GM23338 (cell line): Measurements from ENCODE around the gene CDAN1. TPM values are rescaled to one million over a fixed set of nuclear protein-coding genes. Genes with fewer than 3 reads are reported as not detected.
A peak's percentile ranks its signal among the peaks of the same experiment; 100 is the strongest.

ENCODE experiments used
- ATAC-seq: fragments of 200-7000 bp; cut with Tn5 transposase; 3 replicates; pipeline ENCODE4 v1.9.1; 2020
- DNase-seq: peaks from one replicate; pipeline ENCODE4 v3.0.0-alpha.2; 2015; ENCODE audit warnings: low spot score
- H2AFZ ChIP-seq: fragments of 200-600 bp; sonication (generic); 2 replicates; pipeline ENCODE4 v1.8.0; 2016; ENCODE audit warnings: antibody characterized with exemption, mild to moderate bottlenecking, moderate library complexity
- H3F3A ChIP-seq: fragments of 200-600 bp; sonication (generic); replicated peaks from 2 replicates; pipeline ENCODE4 v1.8.0; 2017; ENCODE audit warnings: antibody characterized with exemption, mixed run types, low read depth
- H3K27ac ChIP-seq: fragments of 200-600 bp; sonication (generic); 2 replicates; pipeline ENCODE4 v1.6.1; 2016; ENCODE audit warnings: low read depth
- H3K27me3 ChIP-seq: fragments of 200-600 bp; sonication (generic); 2 replicates; pipeline ENCODE4 v1.8.0; 2016; ENCODE audit warnings: mild to moderate bottlenecking, mixed run types, moderate library complexity; ENCODE audit not compliant: insufficient read depth
- H3K36me3 ChIP-seq: fragments of 200-600 bp; sonication (generic); 2 replicates; pipeline ENCODE4 v1.8.0; 2016; ENCODE audit warnings: mild to moderate bottlenecking; ENCODE audit not compliant: insufficient read depth
- H3K4me1 ChIP-seq: fragments of 200-600 bp; sonication (generic); 2 replicates; pipeline ENCODE4 v1.8.0; 2016; ENCODE audit warnings: mild to moderate bottlenecking, moderate library complexity; ENCODE audit not compliant: insufficient read depth
- H3K4me2 ChIP-seq: fragments of 200-600 bp; sonication (generic); 2 replicates; pipeline ENCODE4 v1.7.1; 2017; ENCODE audit warnings: mixed run types
- H3K4me3 ChIP-seq: fragments of 200-600 bp; sonication (generic); 2 replicates; pipeline ENCODE4 v1.6.1; 2016; ENCODE audit warnings: mixed run types
- H3K79me2 ChIP-seq: fragments of 200-600 bp; sonication (generic); replicated peaks from 2 replicates; pipeline ENCODE4 v1.8.0; 2017; ENCODE audit warnings: mild to moderate bottlenecking; ENCODE audit not compliant: insufficient read depth
- H3K9me2 ChIP-seq: fragments of 200-600 bp; sonication (generic); 2 replicates; pipeline ENCODE4 v1.8.0; 2017; ENCODE audit not compliant: insufficient read depth
- H4K20me1 ChIP-seq: fragments of 200-600 bp; sonication (generic); replicated peaks from 2 replicates; pipeline ENCODE4 v1.8.0; 2017; ENCODE audit warnings: mild to moderate bottlenecking; ENCODE audit not compliant: insufficient read depth
- H3K27ac Mint-ChIP-seq: 2 replicates; pipeline ENCODE4 v1.8.0; 2020; ENCODE audit warnings: inconsistent platforms, mild to moderate bottlenecking, moderate library complexity, mixed read lengths
- H3K27me3 Mint-ChIP-seq: 3 replicates; pipeline ENCODE4 v1.8.0; 2022; ENCODE audit warnings: low read depth, mild to moderate bottlenecking, moderate library complexity, mixed read lengths, inconsistent platforms; ENCODE audit not compliant: insufficient read depth, poor library complexity
- H3K36me3 Mint-ChIP-seq: 3 replicates; pipeline ENCODE4 v1.8.0; 2021; ENCODE audit warnings: low read depth, mild to moderate bottlenecking, inconsistent platforms, moderate library complexity, mixed read lengths
- H3K4me1 Mint-ChIP-seq: 3 replicates; pipeline ENCODE4 v1.8.0; 2020; ENCODE audit warnings: mild to moderate bottlenecking, inconsistent platforms, mixed read lengths
- H3K4me3 Mint-ChIP-seq: 3 replicates; pipeline ENCODE4 v1.8.0; 2021; ENCODE audit warnings: moderate library complexity, mild to moderate bottlenecking, inconsistent platforms, mixed read lengths
- H3K9me3 Mint-ChIP-seq: 3 replicates; pipeline ENCODE4 v1.8.0; 2020; ENCODE audit warnings: moderate library complexity, mild to moderate bottlenecking, inconsistent platforms, mixed read lengths
- JUNB ChIP-seq: IDR thresholded peaks from one replicate; pipeline ENCODE4 v1.6.1; 2016; ENCODE audit warnings: antibody characterized with exemption; ENCODE audit not compliant: unreplicated experiment
- POLR2AphosphoS5 ChIP-seq: IDR thresholded peaks from 2 replicates; pipeline ENCODE4 v1.6.1; 2016; ENCODE audit warnings: antibody characterized with exemption, low read depth
- STAT1 ChIP-seq: IDR thresholded peaks from one replicate; pipeline ENCODE4 v1.6.1; 2016; ENCODE audit warnings: antibody characterized with exemption; ENCODE audit not compliant: unreplicated experiment
- polyA plus RNA-seq: library from polyadenylated mRNA; unstranded; fragments of >200 nt; fragmentation: Nextera tagmentation; extraction: Ambion mirVana; gene quantifications from 2 replicates; pipeline ENCODE4 v1.2.1, GENCODE V29; 2016
- total RNA-seq: library from RNA; depleted of rRNA; stranded (reverse); fragments of >200 nt; shearing (Covaris generic); gene quantifications from 2 replicates; pipeline ENCODE4 v1.2.3, GENCODE V29; 2014
- TF ChIP-seq, protein P1 (sequence below): fragments of 250-450 bp; sonication (Bioruptor Pico); IDR thresholded peaks from 2 replicates; pipeline ENCODE4 v1.5.0; 2020; ENCODE audit warnings: mild to moderate bottlenecking, moderate library complexity
- TF ChIP-seq, protein P2 (sequence below), 2 experiments: fragments of 200-600 bp in 1 of 2; sonication (generic) in 1 of 2; conservative IDR thresholded peaks; 2 replicates each; pipeline versions ENCODE4 v1.5.1 to v1.6.1; 2016 to 2017; ENCODE audit warnings: antibody characterized with exemption in 2 of 2, low read depth in 2 of 2, mild to moderate bottlenecking in 2 of 2, moderate library complexity in 1 of 2

CDAN1 gene
- total and polyA plus RNA-seq, 2 experiments from 2014 or later, result 6.0 to 14.7 TPM

DNA sequence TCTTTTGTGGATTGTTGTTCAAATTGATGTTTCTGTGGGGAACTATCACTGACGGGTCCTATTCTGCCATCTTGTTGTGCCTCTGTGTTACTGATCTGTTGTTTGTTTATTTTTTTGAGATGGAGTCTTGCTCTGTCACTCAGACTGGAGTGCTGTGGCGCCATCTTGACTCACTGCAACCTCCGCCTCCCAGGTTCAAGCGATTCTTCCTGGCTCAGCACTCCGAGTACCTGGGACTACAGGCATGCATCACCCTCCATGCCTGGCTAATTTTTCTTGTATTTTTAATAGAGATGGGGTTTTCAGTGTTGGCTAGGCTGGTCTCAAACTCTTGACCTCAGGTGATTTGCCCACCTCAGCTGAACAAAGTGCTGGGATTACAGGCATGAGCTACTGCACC, 31.6 kb downstream of the CDAN1 start (continued):
- TF ChIP-seq, protein P1, sequence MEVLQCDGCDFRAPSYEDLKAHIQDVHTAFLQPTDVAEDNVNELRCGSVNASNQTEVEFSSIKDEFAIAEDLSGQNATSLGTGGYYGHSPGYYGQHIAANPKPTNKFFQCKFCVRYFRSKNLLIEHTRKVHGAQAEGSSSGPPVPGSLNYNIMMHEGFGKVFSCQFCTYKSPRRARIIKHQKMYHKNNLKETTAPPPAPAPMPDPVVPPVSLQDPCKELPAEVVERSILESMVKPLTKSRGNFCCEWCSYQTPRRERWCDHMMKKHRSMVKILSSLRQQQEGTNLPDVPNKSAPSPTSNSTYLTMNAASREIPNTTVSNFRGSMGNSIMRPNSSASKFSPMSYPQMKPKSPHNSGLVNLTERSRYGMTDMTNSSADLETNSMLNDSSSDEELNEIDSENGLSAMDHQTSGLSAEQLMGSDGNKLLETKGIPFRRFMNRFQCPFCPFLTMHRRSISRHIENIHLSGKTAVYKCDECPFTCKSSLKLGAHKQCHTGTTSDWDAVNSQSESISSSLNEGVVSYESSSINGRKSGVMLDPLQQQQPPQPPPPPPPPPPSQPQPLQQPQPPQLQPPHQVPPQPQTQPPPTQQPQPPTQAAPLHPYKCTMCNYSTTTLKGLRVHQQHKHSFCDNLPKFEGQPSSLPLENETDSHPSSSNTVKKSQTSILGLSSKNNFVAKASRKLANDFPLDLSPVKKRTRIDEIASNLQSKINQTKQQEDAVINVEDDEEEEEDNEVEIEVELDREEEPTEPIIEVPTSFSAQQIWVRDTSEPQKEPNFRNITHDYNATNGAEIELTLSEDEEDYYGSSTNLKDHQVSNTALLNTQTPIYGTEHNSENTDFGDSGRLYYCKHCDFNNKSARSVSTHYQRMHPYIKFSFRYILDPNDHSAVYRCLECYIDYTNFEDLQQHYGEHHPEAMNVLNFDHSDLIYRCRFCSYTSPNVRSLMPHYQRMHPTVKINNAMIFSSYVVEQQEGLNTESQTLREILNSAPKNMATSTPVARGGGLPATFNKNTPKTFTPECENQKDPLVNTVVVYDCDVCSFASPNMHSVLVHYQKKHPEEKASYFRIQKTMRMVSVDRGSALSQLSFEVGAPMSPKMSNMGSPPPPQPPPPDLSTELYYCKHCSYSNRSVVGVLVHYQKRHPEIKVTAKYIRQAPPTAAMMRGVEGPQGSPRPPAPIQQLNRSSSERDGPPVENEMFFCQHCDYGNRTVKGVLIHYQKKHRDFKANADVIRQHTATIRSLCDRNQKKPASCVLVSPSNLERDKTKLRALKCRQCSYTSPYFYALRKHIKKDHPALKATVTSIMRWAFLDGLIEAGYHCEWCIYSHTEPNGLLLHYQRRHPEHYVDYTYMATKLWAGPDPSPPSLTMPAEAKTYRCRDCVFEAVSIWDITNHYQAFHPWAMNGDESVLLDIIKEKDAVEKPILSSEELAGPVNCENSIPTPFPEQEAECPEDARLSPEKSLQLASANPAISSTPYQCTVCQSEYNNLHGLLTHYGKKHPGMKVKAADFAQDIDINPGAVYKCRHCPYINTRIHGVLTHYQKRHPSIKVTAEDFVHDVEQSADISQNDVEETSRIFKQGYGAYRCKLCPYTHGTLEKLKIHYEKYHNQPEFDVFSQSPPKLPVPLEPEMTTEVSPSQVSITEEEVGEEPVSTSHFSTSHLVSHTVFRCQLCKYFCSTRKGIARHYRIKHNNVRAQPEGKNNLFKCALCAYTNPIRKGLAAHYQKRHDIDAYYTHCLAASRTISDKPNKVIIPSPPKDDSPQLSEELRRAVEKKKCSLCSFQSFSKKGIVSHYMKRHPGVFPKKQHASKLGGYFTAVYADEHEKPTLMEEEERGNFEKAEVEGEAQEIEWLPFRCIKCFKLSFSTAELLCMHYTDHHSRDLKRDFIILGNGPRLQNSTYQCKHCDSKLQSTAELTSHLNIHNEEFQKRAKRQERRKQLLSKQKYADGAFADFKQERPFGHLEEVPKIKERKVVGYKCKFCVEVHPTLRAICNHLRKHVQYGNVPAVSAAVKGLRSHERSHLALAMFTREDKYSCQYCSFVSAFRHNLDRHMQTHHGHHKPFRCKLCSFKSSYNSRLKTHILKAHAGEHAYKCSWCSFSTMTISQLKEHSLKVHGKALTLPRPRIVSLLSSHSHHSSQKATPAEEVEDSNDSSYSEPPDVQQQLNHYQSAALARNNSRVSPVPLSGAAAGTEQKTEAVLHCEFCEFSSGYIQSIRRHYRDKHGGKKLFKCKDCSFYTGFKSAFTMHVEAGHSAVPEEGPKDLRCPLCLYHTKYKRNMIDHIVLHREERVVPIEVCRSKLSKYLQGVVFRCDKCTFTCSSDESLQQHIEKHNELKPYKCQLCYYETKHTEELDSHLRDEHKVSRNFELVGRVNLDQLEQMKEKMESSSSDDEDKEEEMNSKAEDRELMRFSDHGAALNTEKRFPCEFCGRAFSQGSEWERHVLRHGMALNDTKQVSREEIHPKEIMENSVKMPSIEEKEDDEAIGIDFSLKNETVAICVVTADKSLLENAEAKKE (CRISPR knock-in tag), result no peak

DNA sequence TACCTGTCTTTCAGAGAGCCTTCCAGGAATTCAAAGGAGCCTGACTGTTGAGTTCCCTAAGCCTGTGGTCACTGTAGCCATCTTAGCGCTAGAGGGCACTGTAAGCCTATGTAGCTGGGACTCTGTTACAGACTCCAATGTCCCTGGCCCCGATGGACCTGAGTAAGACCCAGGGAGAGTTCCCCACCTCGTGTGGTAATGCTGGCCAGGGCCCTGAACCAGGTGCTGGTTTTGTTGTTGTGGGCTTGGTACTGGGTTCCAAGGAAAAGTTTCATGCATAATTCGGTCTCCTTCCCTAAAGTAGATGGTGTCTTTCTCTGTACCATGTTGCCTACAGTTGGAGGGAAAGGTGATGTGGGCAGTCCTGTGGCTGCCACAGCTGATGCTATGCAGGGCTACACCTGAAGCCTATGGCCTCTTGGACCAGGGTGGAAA, 32.4 kb downstream of the CDAN1 start:
- Histone ChIP-seq H3K27ac (no peak overlapping the region), H2AFZ (no peak overlapping the region), H3K27me3 (no peaks in the 10 kb centered on the region), H3K4me1 (no peaks in the 10 kb centered on the region), H3F3A (no peaks in the 10 kb centered on the region), H3K79me2 (no peaks in the 10 kb centered on the region), H3K4me3 (no peak overlapping the region), H4K20me1 (no peaks in the 10 kb centered on the region; the same call in 1 of the 2 replicates), H3K9me2 (0 out of 2 replicates have a peak, but pooled peaks cover 6% of the 10 kb centered on the region), H3K36me3 (no peaks in the 10 kb centered on the region), H3K4me2 (no peak overlapping the region)
- Mint-ChIP-seq H3K27me3 (no peaks in the 10 kb centered on the region), H3K27ac (no peak overlapping the region), H3K9me3 (no peaks in the 10 kb centered on the region; the same call in 2 of the 3 replicates), H3K4me1 (no peaks in the 10 kb centered on the region), H3K36me3 (peaks cover 7% of the 10 kb centered on the region; the same call in 2 of the 3 replicates), H3K4me3 (no peak overlapping the region)
- TF ChIP-seq, protein P2, sequence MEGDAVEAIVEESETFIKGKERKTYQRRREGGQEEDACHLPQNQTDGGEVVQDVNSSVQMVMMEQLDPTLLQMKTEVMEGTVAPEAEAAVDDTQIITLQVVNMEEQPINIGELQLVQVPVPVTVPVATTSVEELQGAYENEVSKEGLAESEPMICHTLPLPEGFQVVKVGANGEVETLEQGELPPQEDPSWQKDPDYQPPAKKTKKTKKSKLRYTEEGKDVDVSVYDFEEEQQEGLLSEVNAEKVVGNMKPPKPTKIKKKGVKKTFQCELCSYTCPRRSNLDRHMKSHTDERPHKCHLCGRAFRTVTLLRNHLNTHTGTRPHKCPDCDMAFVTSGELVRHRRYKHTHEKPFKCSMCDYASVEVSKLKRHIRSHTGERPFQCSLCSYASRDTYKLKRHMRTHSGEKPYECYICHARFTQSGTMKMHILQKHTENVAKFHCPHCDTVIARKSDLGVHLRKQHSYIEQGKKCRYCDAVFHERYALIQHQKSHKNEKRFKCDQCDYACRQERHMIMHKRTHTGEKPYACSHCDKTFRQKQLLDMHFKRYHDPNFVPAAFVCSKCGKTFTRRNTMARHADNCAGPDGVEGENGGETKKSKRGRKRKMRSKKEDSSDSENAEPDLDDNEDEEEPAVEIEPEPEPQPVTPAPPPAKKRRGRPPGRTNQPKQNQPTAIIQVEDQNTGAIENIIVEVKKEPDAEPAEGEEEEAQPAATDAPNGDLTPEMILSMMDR (conservative IDR thresholded peaks at IDR 0.05; ENCODE audit: low read depth in 2 of 2), result peak; percentile 87 to 97
- TF ChIP-seq STAT1, result no peak
- no peak for TF ChIP-seq JUNB
- no peak for TF ChIP-seq POLR2AphosphoS5
- DNase-seq, result peak; percentile 92
- peak; percentile 100 for ATAC-seq
